AG09319 (cell line): Measurements from ENCODE around the gene CPD.

Experiments
- DNase-seq: peaks from one replicate; pipeline ENCODE4 v3.0.0-alpha.2; 2010; ENCODE audit warnings: low read depth; ENCODE audit errors: extremely low read depth
- TF ChIP-seq, protein P1 (sequence below): IDR thresholded peaks from 2 replicates; pipeline ENCODE4 v1.5.1; 2011; ENCODE audit warnings: low read depth, mild to moderate bottlenecking, inconsistent platforms, low read length, moderate library complexity

CPD gene

DNA sequence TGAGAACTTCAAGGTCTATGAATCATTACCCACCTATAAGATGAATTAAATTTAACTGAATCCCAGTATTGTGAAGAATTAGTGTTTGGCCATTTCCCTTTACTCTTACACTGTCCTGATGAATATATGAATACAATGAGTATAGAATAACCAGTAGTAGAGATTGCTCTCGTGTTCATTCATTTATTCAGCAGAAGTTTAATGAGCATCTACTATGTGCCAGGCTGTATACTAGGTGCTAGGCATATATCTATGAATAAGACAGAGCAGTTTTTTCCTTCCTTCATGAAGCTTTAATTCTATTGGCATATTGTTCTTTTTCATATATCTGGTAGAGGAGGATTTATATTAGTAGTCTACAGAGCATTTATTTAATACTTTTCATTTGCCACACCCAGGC is 104.4 kb downstream of the CPD start:
- no peak for DNase-seq
- TF ChIP-seq, protein P1, sequence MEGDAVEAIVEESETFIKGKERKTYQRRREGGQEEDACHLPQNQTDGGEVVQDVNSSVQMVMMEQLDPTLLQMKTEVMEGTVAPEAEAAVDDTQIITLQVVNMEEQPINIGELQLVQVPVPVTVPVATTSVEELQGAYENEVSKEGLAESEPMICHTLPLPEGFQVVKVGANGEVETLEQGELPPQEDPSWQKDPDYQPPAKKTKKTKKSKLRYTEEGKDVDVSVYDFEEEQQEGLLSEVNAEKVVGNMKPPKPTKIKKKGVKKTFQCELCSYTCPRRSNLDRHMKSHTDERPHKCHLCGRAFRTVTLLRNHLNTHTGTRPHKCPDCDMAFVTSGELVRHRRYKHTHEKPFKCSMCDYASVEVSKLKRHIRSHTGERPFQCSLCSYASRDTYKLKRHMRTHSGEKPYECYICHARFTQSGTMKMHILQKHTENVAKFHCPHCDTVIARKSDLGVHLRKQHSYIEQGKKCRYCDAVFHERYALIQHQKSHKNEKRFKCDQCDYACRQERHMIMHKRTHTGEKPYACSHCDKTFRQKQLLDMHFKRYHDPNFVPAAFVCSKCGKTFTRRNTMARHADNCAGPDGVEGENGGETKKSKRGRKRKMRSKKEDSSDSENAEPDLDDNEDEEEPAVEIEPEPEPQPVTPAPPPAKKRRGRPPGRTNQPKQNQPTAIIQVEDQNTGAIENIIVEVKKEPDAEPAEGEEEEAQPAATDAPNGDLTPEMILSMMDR: no peak

DNA sequence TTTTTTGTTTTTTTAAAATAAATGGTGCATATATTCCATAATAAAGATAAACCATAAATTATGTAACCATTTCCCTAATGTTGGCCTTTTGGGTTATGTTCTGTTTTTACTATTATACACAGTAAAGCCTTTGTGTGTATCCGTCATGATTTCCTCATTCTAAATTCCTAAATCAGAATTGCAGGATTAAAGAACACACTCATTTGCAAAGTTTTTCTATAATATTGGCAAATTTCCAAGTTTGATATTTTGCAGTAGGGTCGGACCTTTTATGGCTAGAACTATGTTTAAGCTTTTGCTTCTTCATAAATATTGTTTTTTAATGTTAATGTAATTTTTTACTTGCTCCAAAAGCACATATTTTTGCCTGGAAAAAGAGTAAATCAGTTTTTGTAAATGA is 115.1 kb downstream of the CPD start:
- DNase-seq: no peak
- TF ChIP-seq, protein P1: no peak

DNA sequence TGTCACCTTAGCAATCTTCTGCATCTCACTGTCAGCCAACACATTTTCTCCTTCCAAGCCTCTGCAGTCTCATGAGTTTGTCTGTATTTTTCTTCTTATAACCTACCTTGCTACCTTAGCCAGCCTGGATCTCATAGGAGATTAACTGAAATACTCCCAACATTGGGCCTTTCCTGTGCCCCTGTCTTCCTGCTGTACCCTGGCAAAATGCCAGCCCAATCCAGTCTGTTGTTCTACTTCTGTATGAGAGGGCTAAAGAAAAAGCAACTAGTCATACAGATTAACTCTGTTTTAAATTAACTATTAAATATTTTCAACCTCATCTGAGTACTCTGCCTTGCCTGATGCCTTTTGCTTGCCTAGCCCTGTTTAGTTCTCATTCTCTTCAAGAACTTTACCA is 116.9 kb downstream of the CPD start:
- TF ChIP-seq, protein P1: no peak
- DNase-seq: no peak

DNA sequence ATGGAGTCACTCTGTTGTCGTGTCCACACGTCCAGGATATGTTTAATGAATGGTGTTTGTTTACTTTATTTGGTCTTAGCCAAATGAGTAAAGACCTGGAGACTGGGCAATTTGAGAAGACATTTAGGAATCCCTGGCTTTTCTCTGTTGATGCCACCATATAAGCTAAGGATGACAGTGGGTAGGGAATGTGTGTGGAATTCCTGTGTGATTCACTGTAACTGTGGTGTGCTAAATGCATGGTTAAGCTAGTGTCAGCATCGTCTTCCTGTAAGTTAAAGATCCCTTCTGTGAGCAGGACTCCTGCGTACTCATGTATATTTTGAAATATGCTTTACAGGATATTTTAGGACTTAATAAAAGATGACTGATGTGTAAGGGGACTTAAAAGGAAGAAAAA is 124.8 kb downstream of the CPD start:
- TF ChIP-seq, protein P1: no peak

DNA sequence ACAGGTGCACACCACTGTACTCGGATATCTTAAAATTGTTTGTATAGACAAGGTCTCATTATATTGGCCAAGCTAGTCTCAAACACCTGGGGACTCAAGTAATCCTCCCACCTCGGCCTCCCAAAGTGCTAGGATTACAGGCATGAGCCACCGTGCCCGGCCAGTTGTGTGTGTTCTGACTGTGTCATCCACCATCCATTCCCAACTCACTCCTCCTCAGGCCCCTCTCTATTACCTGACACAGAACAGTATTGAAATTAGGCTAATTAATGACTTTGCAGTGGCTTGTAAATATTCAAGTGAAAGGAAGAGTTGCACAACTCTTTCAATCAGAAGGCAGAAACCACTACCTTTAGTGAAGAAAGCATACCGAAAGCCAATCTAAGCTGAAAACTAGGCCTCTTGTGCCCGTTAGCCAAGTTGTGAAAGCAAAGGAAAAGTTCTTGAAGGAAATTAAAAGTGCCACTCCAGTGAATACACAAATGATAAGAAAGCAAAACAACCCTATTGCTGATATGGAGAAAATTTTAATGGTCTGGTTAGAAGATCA is 127.2 kb downstream of the CPD start:
- TF ChIP-seq, protein P1: no peak
- DNase-seq: no peak

More for the DNA sequence above, 124.8 kb downstream of the CPD start:
- DNase-seq: no peak

DNA sequence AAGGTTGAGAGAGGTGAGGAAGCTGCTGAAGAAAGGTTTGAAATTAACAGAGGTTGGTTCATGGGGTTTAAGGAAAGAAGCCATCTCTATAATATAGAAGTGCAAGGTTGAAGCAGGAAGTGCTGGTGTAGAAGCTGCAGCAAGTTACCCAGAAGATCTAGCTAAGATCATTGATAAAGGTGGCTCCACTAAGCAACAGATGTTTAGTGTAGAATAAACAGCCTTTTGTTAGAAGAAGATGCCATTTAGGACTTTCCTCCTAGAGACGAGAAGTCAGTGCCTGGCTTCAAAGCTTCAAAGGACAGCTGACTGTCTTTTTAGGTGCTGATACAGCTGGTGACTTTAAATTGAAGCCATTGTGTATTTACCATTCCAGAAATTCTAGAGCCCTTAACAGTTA is 127.8 kb downstream of the CPD start:
- DNase-seq: no peak
- TF ChIP-seq, protein P1: no peak

DNA sequence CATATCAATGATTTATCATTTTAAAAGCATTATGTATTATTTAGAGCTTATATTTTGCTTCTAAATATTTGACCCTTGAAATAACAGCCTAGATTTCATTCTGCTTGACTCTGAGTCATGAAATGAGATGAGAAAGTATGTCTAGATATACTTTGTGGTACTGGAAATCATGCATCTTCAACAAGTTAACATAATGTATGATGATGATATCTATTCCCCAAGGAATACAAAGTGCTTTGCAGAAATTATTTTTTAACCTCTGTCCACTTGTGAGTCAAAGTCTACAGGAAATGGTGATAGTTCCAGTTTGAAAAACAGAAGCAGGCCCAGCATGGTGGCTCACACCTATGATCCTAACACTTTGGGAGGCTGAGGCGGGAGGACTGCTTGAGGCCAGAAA is 134.6 kb downstream of the CPD start:
- TF ChIP-seq, protein P1: no peak

More for the DNA sequence above, 134.6 kb downstream of the CPD start:
- no peak for DNase-seq
